NCI-H2196 (cell line): ENCODE data around the gene CASR.

ENCODE experiments used
- DNase-seq: peaks from one replicate; lab custom pipeline; 2025; ENCODE audit not compliant: unreplicated experiment; lab: John Stamatoyannopoulos, UW

Gene CASR

GRCh38 chr3:122299872-122300460, 116.5 kb downstream of the CASR start:
- DNase-seq, result no peak

- no peak for DNase-seq
These were observed 117.6 kb downstream of the CASR start for GRCh38 chr3:122301063-122301462.

GRCh38 chr3:122305818-122306621, 122.6 kb downstream of the CASR start:
- no peak for DNase-seq

GRCh38 chr3:122306622-122306953, 123.1 kb downstream of the CASR start:
- no peak for DNase-seq

- DNase-seq, result no peak
These were observed 123.7 kb downstream of the CASR start for GRCh38 chr3:122307094-122307687.

GRCh38 chr3:122307976-122308375, 124.5 kb downstream of the CASR start:
- no peak for DNase-seq

GRCh38 chr3:122310361-122310760, 126.9 kb downstream of the CASR start:
- DNase-seq, result no peak

- no peak for DNase-seq
These were observed 129.4 kb downstream of the CASR start for GRCh38 chr3:122312826-122313225.

GRCh38 chr3:122313281-122313680, 129.8 kb downstream of the CASR start:
- DNase-seq, result no peak

GRCh38 chr3:122314228-122314876, 130.9 kb downstream of the CASR start:
- no peak for DNase-seq

GRCh38 chr3:122315619-122316018, 132.2 kb downstream of the CASR start:
- no peak for DNase-seq

- no peak for DNase-seq
These were observed 132.9 kb downstream of the CASR start for GRCh38 chr3:122316368-122316767.

- no peak for DNase-seq
These were observed 135.2 kb downstream of the CASR start for GRCh38 chr3:122318620-122319019.

- no peak for DNase-seq
These were observed 138.9 kb downstream of the CASR start for GRCh38 chr3:122322095-122323075.

GRCh38 chr3:122324871-122325323, 141.4 kb downstream of the CASR start, which contains the start of gene CSTA:
CSTA (plus strand) TSS chr3:122325248; CDS start chr3:122325293, 45 bp downstream.
- no peak for DNase-seq

- DNase-seq, result no peak
These were observed 142.3 kb downstream of the CASR start for GRCh38 chr3:122325769-122326168.

GRCh38 chr3:122331886-122332285, 148.4 kb downstream of the CASR start:
- no peak for DNase-seq

- no peak for DNase-seq
These were observed 149.1 kb downstream of the CASR start for GRCh38 chr3:122332551-122332950.
